ENCODE results near the gene GPR108.
"Not testable (repeated sequence)": the region's sequence is repeated elsewhere in the genome, so short reads cannot be mapped to it uniquely, and the experiment has no call there.

Gene GPR108

DNA sequence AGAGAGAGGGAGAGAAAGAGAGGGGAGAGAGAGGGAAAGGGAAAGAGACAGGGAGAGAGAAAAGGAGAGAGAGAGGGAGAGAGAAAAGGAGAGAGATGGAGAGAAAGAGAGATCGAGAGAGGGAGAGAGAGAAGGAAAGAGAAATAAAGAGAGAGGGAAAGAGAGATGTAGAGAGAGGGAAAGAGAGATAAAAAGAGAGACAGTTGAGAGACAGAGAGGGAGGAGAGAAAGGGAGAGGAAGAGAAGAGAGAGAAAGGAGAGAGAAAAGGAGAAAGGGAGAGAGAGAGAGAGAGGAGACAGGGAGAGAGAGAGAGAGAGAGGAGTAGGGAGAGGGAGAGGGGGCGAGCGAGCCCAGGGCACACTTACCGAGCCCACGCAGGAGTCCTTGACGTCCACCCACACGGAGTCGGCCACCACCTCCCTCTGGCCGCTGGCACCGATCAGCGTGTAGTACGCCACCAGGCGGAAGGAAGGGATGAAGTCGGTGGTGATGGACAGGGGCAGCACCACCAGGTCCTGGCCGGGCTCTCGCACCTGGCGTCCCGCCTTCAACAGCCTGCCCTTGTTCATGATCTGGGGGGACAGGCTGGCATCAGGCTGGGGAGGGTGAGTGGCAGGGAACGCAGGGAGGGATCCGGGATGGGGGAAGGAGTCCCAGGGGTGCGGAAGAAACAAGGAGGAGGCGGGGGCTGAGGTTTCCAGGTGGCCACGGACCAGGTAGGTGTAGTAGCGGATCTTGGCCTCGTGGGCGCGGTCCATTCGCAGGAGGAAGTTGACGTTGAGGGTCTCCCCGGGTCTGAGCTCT lies 26.9 kb downstream of the GPR108 start:
- TF ChIP-seq CTCF (IDR thresholded peaks at IDR 0.05; ENCODE audit: control insufficient read depth, insufficient read depth, low read depth, low read length, missing control alignments): no peak
- DNase-seq (ENCODE audit: low read depth): no peak
- H3K4me3 ChIP-seq (ENCODE audit: control insufficient read depth, low read depth, low read length): no peak overlapping the region

GRCh38 chr19:6709549-6709948 lies 27.8 kb downstream of the GPR108 start:
- no peak for TF ChIP-seq CTCF (IDR thresholded peaks at IDR 0.05; ENCODE audit: control insufficient read depth, insufficient read depth, low read depth, low read length, missing control alignments)
- H3K4me3 ChIP-seq (ENCODE audit: control insufficient read depth, low read depth, low read length): no peak overlapping the region
- no peak for DNase-seq (ENCODE audit: low read depth)

DNA sequence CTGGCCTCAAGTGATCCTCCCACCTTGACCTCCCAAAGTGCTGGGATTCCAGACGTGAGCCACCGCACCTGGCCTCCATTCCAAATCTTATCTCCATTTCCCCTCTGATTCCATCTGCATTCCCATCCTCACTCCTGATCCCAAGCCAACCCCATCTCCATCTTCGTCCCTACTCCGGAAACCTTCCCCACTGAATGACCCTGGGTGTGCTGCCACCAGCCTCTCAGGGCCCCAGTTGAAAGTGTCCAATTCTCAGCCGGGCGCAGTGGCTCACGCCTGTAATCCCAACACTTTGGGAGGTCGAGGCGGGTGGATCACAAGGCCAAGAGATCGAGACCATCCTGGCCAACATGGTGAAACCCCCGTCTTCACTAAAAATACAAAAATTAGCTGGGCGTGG lies 28.5 kb downstream of the GPR108 start:
- DNase-seq (ENCODE audit: low read depth); H3K4me3 ChIP-seq (ENCODE audit: control insufficient read depth, low read depth, low read length): not testable (repeated sequence)

DNA sequence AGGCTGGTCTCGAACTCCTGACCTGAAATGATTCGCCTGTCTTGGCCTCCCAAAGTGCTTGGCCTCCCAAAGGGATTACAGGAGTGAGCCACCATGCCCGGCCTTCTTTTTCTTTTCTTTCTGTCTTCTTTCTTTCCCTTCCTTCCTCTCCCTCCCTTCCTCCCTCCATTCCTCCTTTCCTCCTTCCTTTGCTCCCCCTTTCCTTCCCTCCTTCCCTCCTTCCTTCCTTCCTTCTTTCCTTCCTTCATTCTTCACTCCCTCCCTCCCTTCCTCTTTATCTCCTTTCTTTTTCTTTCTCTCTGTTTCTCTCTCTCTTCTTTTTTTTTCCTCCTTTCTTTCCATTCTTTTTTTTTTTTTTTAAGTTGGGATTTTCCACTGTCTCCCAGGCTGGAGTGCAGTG lies 29.0 kb downstream of the GPR108 start:
- TF ChIP-seq CTCF (IDR thresholded peaks at IDR 0.05; ENCODE audit: control insufficient read depth, insufficient read depth, low read depth, low read length, missing control alignments): no peak
- H3K4me3 ChIP-seq (ENCODE audit: control insufficient read depth, low read depth, low read length): no peak overlapping the region
- DNase-seq (ENCODE audit: low read depth): no peak

- no peak for DNase-seq (ENCODE audit: low read depth)
- H3K4me3 ChIP-seq (ENCODE audit: control insufficient read depth, low read depth, low read length): no peak overlapping the region
- TF ChIP-seq CTCF (IDR thresholded peaks at IDR 0.05; ENCODE audit: control insufficient read depth, insufficient read depth, low read depth, low read length, missing control alignments): no peak
These were observed 29.7 kb downstream of the GPR108 start for GRCh38 chr19:6707658-6708018.

- no peak overlapping the region for H3K4me3 ChIP-seq (ENCODE audit: control insufficient read depth, low read depth, low read length)
- no peak for TF ChIP-seq CTCF (IDR thresholded peaks at IDR 0.05; ENCODE audit: control insufficient read depth, insufficient read depth, low read depth, low read length, missing control alignments)
- no peak for DNase-seq (ENCODE audit: low read depth)
These were observed 30.2 kb downstream of the GPR108 start for GRCh38 chr19:6707011-6707657.

GRCh38 chr19:6706633-6706958 lies 30.8 kb downstream of the GPR108 start:
- DNase-seq (ENCODE audit: low read depth): no peak
- no peak for TF ChIP-seq CTCF (IDR thresholded peaks at IDR 0.05; ENCODE audit: control insufficient read depth, insufficient read depth, low read depth, low read length, missing control alignments)
- H3K4me3 ChIP-seq (ENCODE audit: control insufficient read depth, low read depth, low read length): no peak overlapping the region

Measured in AG09309 (cell line).